ENCODE data around the gene SCYGR6. TPM values are rescaled to one million over a fixed set of nuclear protein-coding genes. Genes with fewer than 3 reads are reported as not detected.
A peak's percentile ranks its signal among the peaks of the same experiment; 100 is the strongest.

The SCYGR6 gene
- total and polyA plus RNA-seq, 7 donors: not detected

GRCh38 chr2:227767830-227768229 is 43.3 kb upstream of the SCYGR6 start:
- H3K27me3 ChIP-seq (ENCODE audit: insufficient read depth in 3 of 3, low read length in 2 of 3): no peaks in the 10 kb centered on the region
- no peak overlapping the region for H3K4me3 ChIP-seq
- intact Hi-C loops (cut with DNase I): loop anchor here (2.0 to 10.0 kb wide), 4 partner anchors 111 to 363 kb away; partner anchors contain the start of gene AGFG1 (in 2 of the 2)
- DNase-seq (no peak), ATAC-seq (no peak)
- no peaks in the 10 kb centered on the region for H3K4me1 ChIP-seq
- 93 to 95% (median 93%) methylated on average over 21 to 22 of the region's 22 CpGs for WGBS, 3 donors
- TF ChIP-seq CTCF (IDR thresholded peaks at IDR 0.05): no peak
- no peaks in the 10 kb centered on the region for H3K9me3 ChIP-seq
- no peaks in the 10 kb centered on the region for H3K36me3 ChIP-seq (ENCODE audit: insufficient read depth in 1 of 2, low read depth in 1 of 2)
- no peak overlapping the region for H3K27ac ChIP-seq

- Histone ChIP-seq H3K36me3 (ENCODE audit: insufficient read depth in 1 of 2, low read depth in 1 of 2) (no peaks in the 10 kb centered on the region), H3K4me3 (no peak overlapping the region), H3K9me3 (no peaks in the 10 kb centered on the region), H3K4me1 (no peaks in the 10 kb centered on the region), H3K27me3 (ENCODE audit: insufficient read depth in 3 of 3, low read length in 2 of 3) (no peaks in the 10 kb centered on the region), H3K27ac (no peak overlapping the region)
- DNase-seq (peak; percentile 70 to 80), ATAC-seq (peak; percentile 83 to 96 (median 92))
- 16 to 21% (median 19%) methylated on average over 11 of the region's 11 CpGs for WGBS, 3 donors
- peak; percentile 83 for TF ChIP-seq CTCF (IDR thresholded peaks at IDR 0.05)
- intact Hi-C loops (cut with DNase I): loop anchor here (2.0 to 10.0 kb wide), 4 partner anchors 109 to 362 kb away; partner anchors contain the start of gene AGFG1 (in 2 of the 2)
These were observed 41.9 kb upstream of the SCYGR6 start for GRCh38 chr2:227766373-227766883.

- Histone ChIP-seq H3K27ac (no peak overlapping the region), H3K36me3 (ENCODE audit: insufficient read depth in 1 of 2, low read depth in 1 of 2) (no peaks in the 10 kb centered on the region), H3K27me3 (ENCODE audit: insufficient read depth in 3 of 3, low read length in 2 of 3) (no peaks in the 10 kb centered on the region), H3K9me3 (no peaks in the 10 kb centered on the region), H3K4me3 (no peak overlapping the region), H3K4me1 (no peaks in the 10 kb centered on the region)
- 39 to 52% (median 49%) methylated on average over 4 of the region's 4 CpGs for WGBS, 3 donors
- intact Hi-C loops (cut with DNase I): loop anchor here (2.0 to 10.0 kb wide), 4 partner anchors 109 to 361 kb away; partner anchors contain the start of gene AGFG1 (in 2 of the 2)
- TF ChIP-seq CTCF (IDR thresholded peaks at IDR 0.05): no peak
- ATAC-seq: peak in 1 of 4 donors; percentile 12
- no peak for DNase-seq
These were observed 41.3 kb upstream of the SCYGR6 start for GRCh38 chr2:227765788-227766372.

- WGBS, 3 donors: 69 to 78% (median 74%) methylated on average over 6 of the region's 6 CpGs
- H3K4me1 ChIP-seq: no peaks in the 10 kb centered on the region
- no peaks in the 10 kb centered on the region for H3K27me3 ChIP-seq (ENCODE audit: insufficient read depth in 3 of 3, low read length in 2 of 3)
- DNase-seq: no peak
- intact Hi-C loops (cut with DNase I): loop anchor here in 1 of 2 donors (10.0 kb wide), 1 partner anchor 357 kb away; no protein-coding TSS in a partner anchor
- no peaks in the 10 kb centered on the region for H3K36me3 ChIP-seq (ENCODE audit: insufficient read depth in 1 of 2, low read depth in 1 of 2)
- no peaks in the 10 kb centered on the region for H3K9me3 ChIP-seq
- no peak overlapping the region for H3K4me3 ChIP-seq
- H3K27ac ChIP-seq: no peak overlapping the region
- TF ChIP-seq CTCF (IDR thresholded peaks at IDR 0.05): no peak
- no peak for ATAC-seq
These were observed 37.4 kb upstream of the SCYGR6 start for GRCh38 chr2:227761740-227762476.
